Activated naive CD8-positive, alpha-beta T cell treated with anti-CD3 and anti-CD28 coated beads, Interleukin-2, amount 50 U/mL, for 24 hours (primary cell): ENCODE data around the gene NT5DC2.
A peak's percentile ranks its signal among the peaks of the same experiment; 100 is the strongest.
"Not testable (repeated sequence)": the region's sequence is repeated elsewhere in the genome, so short reads cannot be mapped to it uniquely, and the experiment has no call there.

ENCODE experiments used
- ATAC-seq: fragments of 150-1000 bp; cut with Tn5 transposase; one replicate; pipeline ENCODE4 v1.10.0; 2021
- DNase-seq: peaks from one replicate; pipeline ENCODE4 v3.0.0; 2021
- H3K27ac Mint-ChIP-seq: one replicate; pipeline ENCODE4 v1.8.0; 2021; ENCODE audit warnings: mild to moderate bottlenecking, mixed read lengths
- H3K27me3 Mint-ChIP-seq: one replicate; pipeline ENCODE4 v1.8.0; 2021; ENCODE audit warnings: mixed read lengths
- H3K36me3 Mint-ChIP-seq: one replicate; pipeline ENCODE4 v1.8.0; 2021; ENCODE audit warnings: low read depth, mixed read lengths
- H3K4me1 Mint-ChIP-seq: one replicate; pipeline ENCODE4 v1.8.0; 2021; ENCODE audit warnings: mixed read lengths
- H3K4me3 Mint-ChIP-seq: one replicate; pipeline ENCODE4 v1.8.0; 2021; ENCODE audit warnings: mild to moderate bottlenecking, moderate library complexity, mixed read lengths
- H3K9me3 Mint-ChIP-seq: one replicate; pipeline ENCODE4 v1.8.0; 2021; ENCODE audit warnings: mixed read lengths

The NT5DC2 gene

GRCh38 chr3:52532517-52532837, 1.2 kb downstream of the NT5DC2 start:
- no peak for ATAC-seq
- no peaks in the 10 kb centered on the region for H3K9me3 Mint-ChIP-seq
- H3K4me3 Mint-ChIP-seq, result peak overlapping the region; percentile 83
- H3K27ac Mint-ChIP-seq, result peak overlapping the region; percentile 69
- DNase-seq, result peak; percentile 40
- peaks cover 3% of the 10 kb centered on the region for H3K36me3 Mint-ChIP-seq
- H3K4me1 Mint-ChIP-seq, result peaks cover 28% of the 10 kb centered on the region
- H3K27me3 Mint-ChIP-seq, result no peaks in the 10 kb centered on the region

GRCh38 chr3:52531860-52532516, 1.7 kb downstream of the NT5DC2 start:
- H3K27ac Mint-ChIP-seq, result peak overlapping the region; percentile 69
- peaks cover 23% of the 10 kb centered on the region for H3K4me1 Mint-ChIP-seq
- no peaks in the 10 kb centered on the region for H3K9me3 Mint-ChIP-seq
- no peak for DNase-seq
- no peaks in the 10 kb centered on the region for H3K36me3 Mint-ChIP-seq
- no peaks in the 10 kb centered on the region for H3K27me3 Mint-ChIP-seq
- ATAC-seq, result no peak
- peak overlapping the region; percentile 83 for H3K4me3 Mint-ChIP-seq

- H3K4me3 Mint-ChIP-seq, result no peak overlapping the region
- no peaks in the 10 kb centered on the region for H3K27me3 Mint-ChIP-seq
- no peak overlapping the region for H3K27ac Mint-ChIP-seq
- peaks cover 21% of the 10 kb centered on the region for H3K4me1 Mint-ChIP-seq
- no peak for ATAC-seq
- no peaks in the 10 kb centered on the region for H3K9me3 Mint-ChIP-seq
- H3K36me3 Mint-ChIP-seq, result no peaks in the 10 kb centered on the region
- DNase-seq, result no peak
Observed at GRCh38 chr3:52530918-52531826, 2.5 kb downstream of the NT5DC2 start.

- Mint-ChIP-seq H3K27ac (no peak overlapping the region), H3K36me3 (no peaks in the 10 kb centered on the region), H3K27me3 (no peaks in the 10 kb centered on the region), H3K4me1 (peaks cover 12% of the 10 kb centered on the region), H3K4me3 (no peak overlapping the region), H3K9me3 (no peaks in the 10 kb centered on the region)
- no peak for ATAC-seq
- DNase-seq, result no peak
Observed at GRCh38 chr3:52529376-52530333, 4.0 kb downstream of the NT5DC2 start.

GRCh38 chr3:52528586-52529375, 4.9 kb downstream of the NT5DC2 start:
- DNase-seq (no peak), ATAC-seq (no peak)
- no peak overlapping the region for H3K4me3 Mint-ChIP-seq
- peaks cover 6% of the 10 kb centered on the region for H3K36me3 Mint-ChIP-seq
- H3K27me3 Mint-ChIP-seq, result no peaks in the 10 kb centered on the region
- H3K4me1 Mint-ChIP-seq, result peaks cover 9% of the 10 kb centered on the region
- no peak overlapping the region for H3K27ac Mint-ChIP-seq
- H3K9me3 Mint-ChIP-seq, result no peaks in the 10 kb centered on the region

GRCh38 chr3:52527732-52528585, 5.7 kb downstream of the NT5DC2 start:
- DNase-seq, result no peak
- no peaks in the 10 kb centered on the region for H3K9me3 Mint-ChIP-seq

GRCh38 chr3:52527039-52527731, 6.5 kb downstream of the NT5DC2 start:
- H3K4me1 Mint-ChIP-seq, result peaks cover 4% of the 10 kb centered on the region
- ATAC-seq (no peak), DNase-seq (no peak)
- no peaks in the 10 kb centered on the region for H3K27me3 Mint-ChIP-seq
- no peak overlapping the region for H3K4me3 Mint-ChIP-seq
- peaks cover 6% of the 10 kb centered on the region for H3K36me3 Mint-ChIP-seq
- no peak overlapping the region for H3K27ac Mint-ChIP-seq
- no peaks in the 10 kb centered on the region for H3K9me3 Mint-ChIP-seq

More at GRCh38 chr3:52527732-52528585, 5.7 kb downstream of the NT5DC2 start:
- peaks cover 9% of the 10 kb centered on the region for H3K4me1 Mint-ChIP-seq
- no peaks in the 10 kb centered on the region for H3K27me3 Mint-ChIP-seq
- no peak overlapping the region for H3K4me3 Mint-ChIP-seq
- peaks cover 6% of the 10 kb centered on the region for H3K36me3 Mint-ChIP-seq
- no peak overlapping the region for H3K27ac Mint-ChIP-seq
- no peak for ATAC-seq

GRCh38 chr3:52526671-52527038, 7.0 kb downstream of the NT5DC2 start:
- ATAC-seq, H3K9me3 Mint-ChIP-seq, H3K27me3 Mint-ChIP-seq, DNase-seq, H3K4me3 Mint-ChIP-seq, H3K36me3 Mint-ChIP-seq, H3K4me1 Mint-ChIP-seq, H3K27ac Mint-ChIP-seq: not testable (repeated sequence)

GRCh38 chr3:52525680-52526561, 7.7 kb downstream of the NT5DC2 start:
- Mint-ChIP-seq H3K4me1 (no peaks in the 10 kb centered on the region), H3K27ac (no peak overlapping the region), H3K27me3 (no peaks in the 10 kb centered on the region), H3K36me3 (peaks cover 6% of the 10 kb centered on the region), H3K4me3 (no peak overlapping the region), H3K9me3 (no peaks in the 10 kb centered on the region)
- DNase-seq, result no peak
- no peak for ATAC-seq

- Mint-ChIP-seq H3K36me3 (peaks cover 6% of the 10 kb centered on the region), H3K4me3 (no peak overlapping the region), H3K9me3 (no peaks in the 10 kb centered on the region), H3K27me3 (no peaks in the 10 kb centered on the region), H3K4me1 (no peaks in the 10 kb centered on the region), H3K27ac (no peak overlapping the region)
- no peak for DNase-seq
- no peak for ATAC-seq
Observed at GRCh38 chr3:52524752-52525679, 8.6 kb downstream of the NT5DC2 start.

GRCh38 chr3:52524258-52524751, 9.4 kb downstream of the NT5DC2 start:
- Mint-ChIP-seq H3K27ac (no peak overlapping the region), H3K36me3 (peaks cover 6% of the 10 kb centered on the region), H3K9me3 (no peaks in the 10 kb centered on the region), H3K4me3 (no peak overlapping the region), H3K4me1 (no peaks in the 10 kb centered on the region), H3K27me3 (no peaks in the 10 kb centered on the region)
- ATAC-seq (no peak), DNase-seq (no peak)
